ENCODE measurements around the gene GLB1L. TPM values are rescaled to one million over a fixed set of nuclear protein-coding genes. Genes with fewer than 3 reads are reported as not detected.
A peak's percentile ranks its signal among the peaks of the same experiment; 100 is the strongest.

GLB1L gene
- total RNA-seq, 1 experiment from 2014 or later = 4.9 TPM

DNA sequence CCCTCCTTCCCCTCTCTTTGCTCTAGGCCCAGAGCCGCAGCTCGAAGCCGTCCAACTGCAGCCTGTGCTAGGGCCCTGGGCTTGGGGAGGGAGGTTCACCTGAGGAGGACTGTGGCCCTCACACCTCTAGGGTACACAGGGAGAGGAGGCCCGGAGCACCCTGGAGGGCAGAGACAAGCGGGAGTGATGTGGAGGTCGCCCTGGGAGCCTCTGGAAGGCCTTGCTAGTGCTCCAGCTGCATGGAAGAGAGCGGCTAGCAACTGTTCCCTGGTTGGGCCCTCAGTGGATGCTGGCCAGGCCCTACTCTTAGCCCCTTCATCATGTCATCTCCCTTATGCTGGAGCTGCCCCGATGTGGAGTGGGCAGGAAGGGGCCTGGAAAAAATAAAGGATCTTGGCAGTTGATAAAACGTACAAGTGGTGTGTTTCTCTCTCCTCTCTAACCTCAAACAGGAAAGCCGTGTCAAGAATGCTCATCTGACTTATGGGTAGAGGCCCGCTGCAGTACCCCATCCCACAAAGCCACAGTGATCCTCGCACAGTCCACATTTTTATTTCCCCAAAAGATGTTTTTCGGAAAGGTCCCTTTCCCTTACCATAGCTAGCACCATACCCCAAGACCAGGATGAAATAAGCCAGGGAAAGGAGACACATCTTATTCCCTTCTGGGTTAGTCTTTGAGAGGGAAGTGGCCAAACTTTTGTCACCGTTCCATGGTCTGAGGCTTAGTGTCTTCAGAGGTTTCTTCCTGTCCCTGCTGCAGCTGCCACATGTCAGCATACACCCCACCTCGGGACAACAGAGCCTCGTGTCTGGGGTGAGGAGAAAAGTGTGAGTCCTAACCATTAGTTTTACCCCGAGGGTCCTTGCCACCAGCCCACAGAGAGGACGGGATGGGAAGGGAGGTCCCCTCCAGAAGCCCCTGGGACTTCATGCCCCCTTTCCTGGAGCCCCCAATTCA lies 35.7 kb downstream of the GLB1L start:
- Mint-ChIP-seq H3K27ac (ENCODE audit: low read depth, unreplicated experiment) (peak overlapping the region; percentile 27), H3K4me3 (ENCODE audit: unreplicated experiment) (no peak overlapping the region), H3K9me3 (ENCODE audit: unreplicated experiment) (no peaks in the 10 kb centered on the region), H3K4me1 (ENCODE audit: insufficient read depth, unreplicated experiment) (peaks cover 15% of the 10 kb centered on the region), H3K27me3 (ENCODE audit: insufficient read depth, unreplicated experiment) (no peaks in the 10 kb centered on the region), H3K36me3 (ENCODE audit: insufficient read depth, unreplicated experiment) (peaks cover 55% of the 10 kb centered on the region)
- BruUV-seq (replicated peaks) = no TSS peak
- intact Hi-C loops (cut with micrococcal nuclease) = no loop called here
- TF ChIP-seq, protein P1, sequence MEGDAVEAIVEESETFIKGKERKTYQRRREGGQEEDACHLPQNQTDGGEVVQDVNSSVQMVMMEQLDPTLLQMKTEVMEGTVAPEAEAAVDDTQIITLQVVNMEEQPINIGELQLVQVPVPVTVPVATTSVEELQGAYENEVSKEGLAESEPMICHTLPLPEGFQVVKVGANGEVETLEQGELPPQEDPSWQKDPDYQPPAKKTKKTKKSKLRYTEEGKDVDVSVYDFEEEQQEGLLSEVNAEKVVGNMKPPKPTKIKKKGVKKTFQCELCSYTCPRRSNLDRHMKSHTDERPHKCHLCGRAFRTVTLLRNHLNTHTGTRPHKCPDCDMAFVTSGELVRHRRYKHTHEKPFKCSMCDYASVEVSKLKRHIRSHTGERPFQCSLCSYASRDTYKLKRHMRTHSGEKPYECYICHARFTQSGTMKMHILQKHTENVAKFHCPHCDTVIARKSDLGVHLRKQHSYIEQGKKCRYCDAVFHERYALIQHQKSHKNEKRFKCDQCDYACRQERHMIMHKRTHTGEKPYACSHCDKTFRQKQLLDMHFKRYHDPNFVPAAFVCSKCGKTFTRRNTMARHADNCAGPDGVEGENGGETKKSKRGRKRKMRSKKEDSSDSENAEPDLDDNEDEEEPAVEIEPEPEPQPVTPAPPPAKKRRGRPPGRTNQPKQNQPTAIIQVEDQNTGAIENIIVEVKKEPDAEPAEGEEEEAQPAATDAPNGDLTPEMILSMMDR (IDR thresholded peaks at IDR 0.05; ENCODE audit: unreplicated experiment) = no peak
- DNase-seq (ENCODE audit: unreplicated experiment) = no peak
- POLR2A ChIA-PET = interaction anchor here (2.7 to 4.5 kb wide), 4 partner anchors 9 to 33 kb away, joined by 12 to 64 read pairs (median 48); partner anchors contain the start of genes ABCB6, ANKZF1, ATG9A and CNPPD1
- CTCF ChIA-PET = interaction anchor here (1.0 to 1.2 kb wide), 2 partner anchors 86 to 333 kb away, joined by 4 to 9 read pairs; no protein-coding TSS in a partner anchor

DNA sequence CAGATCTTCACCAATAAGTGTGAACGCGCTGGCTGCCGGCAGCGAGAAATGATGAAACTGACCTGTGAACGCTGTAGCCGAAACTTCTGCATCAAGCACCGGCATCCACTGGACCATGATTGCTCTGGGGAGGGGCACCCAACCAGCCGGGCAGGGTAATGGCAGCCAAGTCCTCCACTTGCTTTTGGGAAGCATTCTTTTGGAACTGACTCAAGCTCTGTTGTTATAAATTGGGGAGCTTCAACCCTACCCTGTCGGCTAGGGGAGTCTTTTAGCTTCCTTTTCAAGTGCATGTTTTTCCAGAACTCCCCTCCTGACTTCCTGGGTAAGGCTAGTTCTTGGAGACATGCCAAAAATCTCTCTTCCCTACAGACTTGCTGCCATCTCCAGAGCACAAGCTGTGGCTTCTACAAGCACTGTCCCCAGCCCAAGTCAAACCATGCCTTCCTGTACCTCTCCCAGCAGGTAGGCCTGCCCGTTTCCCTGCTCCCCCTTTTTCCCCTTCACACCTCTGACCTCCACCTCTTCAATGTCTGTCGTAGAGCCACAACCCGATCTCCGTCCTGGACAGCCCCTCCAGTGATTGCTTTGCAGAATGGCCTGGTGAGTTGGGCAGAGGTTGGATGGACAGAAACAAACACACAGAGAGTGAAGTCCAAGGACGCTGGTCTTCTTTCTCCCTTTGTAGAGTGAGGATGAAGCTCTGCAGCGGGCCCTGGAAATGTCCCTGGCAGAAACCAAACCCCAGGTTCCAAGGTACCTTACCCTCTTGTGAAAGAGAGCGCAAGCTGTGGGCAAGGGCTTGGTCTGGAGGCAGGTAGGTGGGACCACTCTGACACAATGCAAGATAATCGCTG lies 37.1 kb downstream of the GLB1L start:
- Mint-ChIP-seq H3K4me1 (ENCODE audit: insufficient read depth, unreplicated experiment) (peaks cover 15% of the 10 kb centered on the region), H3K27ac (ENCODE audit: low read depth, unreplicated experiment) (peak overlapping the region; percentile 46), H3K9me3 (ENCODE audit: unreplicated experiment) (no peaks in the 10 kb centered on the region), H3K27me3 (ENCODE audit: insufficient read depth, unreplicated experiment) (no peaks in the 10 kb centered on the region), H3K4me3 (ENCODE audit: unreplicated experiment) (peak overlapping the region; percentile 88), H3K36me3 (ENCODE audit: insufficient read depth, unreplicated experiment) (peaks cover 42% of the 10 kb centered on the region)
- peak; percentile 21 for DNase-seq (ENCODE audit: unreplicated experiment)
- ChIA-PET CTCF (interaction anchor here (0.7 to 1.4 kb wide), 6 partner anchors 32 to 331 kb away, joined by 3 to 9 read pairs (median 6); no protein-coding TSS in a partner anchor), POLR2A (interaction anchor here (1.5 to 4.5 kb wide), 8 partner anchors 10 to 37 kb away, joined by 5 to 64 read pairs (median 14); partner anchors contain the start of genes ABCB6, ANKZF1, ATG9A and CNPPD1)
- TF ChIP-seq, protein P1 (IDR thresholded peaks at IDR 0.05; ENCODE audit: unreplicated experiment) = no peak
- no TSS peak for BruUV-seq (replicated peaks)
- intact Hi-C loops (cut with micrococcal nuclease) = no loop called here

DNA sequence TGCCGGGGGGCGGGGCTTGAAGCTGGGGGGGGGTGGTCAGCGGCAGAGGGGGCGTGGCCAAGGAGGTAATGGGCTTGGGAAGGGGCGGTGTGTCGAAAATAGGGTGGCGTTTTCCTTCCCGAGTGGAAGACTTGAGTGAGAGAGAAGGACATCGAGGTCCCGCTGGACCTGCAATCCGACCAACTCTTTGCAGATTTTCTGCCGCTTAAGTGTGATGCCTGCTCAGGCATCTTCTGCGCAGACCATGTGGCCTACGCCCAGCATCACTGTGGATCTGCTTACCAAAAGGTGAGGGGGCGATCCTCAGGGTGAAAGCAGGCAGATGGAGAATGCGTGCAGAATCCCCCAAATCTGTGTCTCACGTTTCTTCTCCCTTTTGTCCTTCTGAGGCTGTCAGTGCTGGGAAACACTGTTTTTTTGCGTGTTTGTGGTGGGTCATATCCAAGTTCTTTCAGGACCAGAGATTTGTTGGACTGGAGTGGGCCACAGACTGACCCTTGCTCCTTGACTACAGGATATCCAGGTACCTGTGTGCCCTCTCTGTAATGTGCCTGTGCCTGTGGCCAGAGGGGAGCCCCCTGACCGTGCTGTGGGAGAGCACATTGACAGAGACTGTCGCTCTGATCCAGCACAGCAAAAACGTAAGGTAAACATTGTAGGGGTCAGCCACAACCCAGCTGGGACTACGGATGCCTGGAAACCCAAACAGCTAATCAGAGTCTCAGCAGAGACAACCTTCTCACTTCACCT lies 37.9 kb downstream of the GLB1L start:
- BruUV-seq (replicated peaks) = no TSS peak
- DNase-seq (ENCODE audit: unreplicated experiment) = no peak
- peak overlapping the region; percentile 88 for H3K4me3 Mint-ChIP-seq (ENCODE audit: unreplicated experiment)
- TF ChIP-seq, protein P1 (IDR thresholded peaks at IDR 0.05; ENCODE audit: unreplicated experiment) = no peak
- CTCF ChIA-PET = interaction anchor here (0.9 to 1.4 kb wide), 3 partner anchors 31 to 87 kb away, joined by 5 to 8 read pairs (median 6); no protein-coding TSS in a partner anchor
- H3K36me3 Mint-ChIP-seq (ENCODE audit: insufficient read depth, unreplicated experiment) = peaks cover 40% of the 10 kb centered on the region
- H3K9me3 Mint-ChIP-seq (ENCODE audit: unreplicated experiment) = no peaks in the 10 kb centered on the region
- peaks cover 15% of the 10 kb centered on the region for H3K4me1 Mint-ChIP-seq (ENCODE audit: insufficient read depth, unreplicated experiment)
- intact Hi-C loops (cut with micrococcal nuclease) = no loop called here
- no peaks in the 10 kb centered on the region for H3K27me3 Mint-ChIP-seq (ENCODE audit: insufficient read depth, unreplicated experiment)
- peak overlapping the region; percentile 46 for H3K27ac Mint-ChIP-seq (ENCODE audit: low read depth, unreplicated experiment)
- POLR2A ChIA-PET = interaction anchor here (0.6 to 4.5 kb wide), 17 partner anchors 10 to 92 kb away, joined by 3 to 64 read pairs (median 10); partner anchors contain the start of genes ABCB6, ANKZF1, ATG9A and CNPPD1

All from MCF 10A (cell line).